Astrocyte (in vitro differentiated cells and primary cell): Measurements from ENCODE around the gene ABCA7.

Source experiments
- EZH2 ChIP-seq: IDR thresholded peaks from 2 replicates; pipeline ENCODE4 v1.6.1; 2012; ENCODE audit warnings: mild to moderate bottlenecking, low read length, inconsistent platforms; ENCODE audit not compliant: insufficient read depth
- TF ChIP-seq, protein P1 (sequence below): IDR thresholded peaks from 2 replicates; pipeline ENCODE4 v1.5.1; 2011; ENCODE audit warnings: low read depth, mild to moderate bottlenecking, inconsistent platforms, low read length, moderate library complexity; ENCODE audit not compliant: insufficient read depth

- TF ChIP-seq, protein P1, sequence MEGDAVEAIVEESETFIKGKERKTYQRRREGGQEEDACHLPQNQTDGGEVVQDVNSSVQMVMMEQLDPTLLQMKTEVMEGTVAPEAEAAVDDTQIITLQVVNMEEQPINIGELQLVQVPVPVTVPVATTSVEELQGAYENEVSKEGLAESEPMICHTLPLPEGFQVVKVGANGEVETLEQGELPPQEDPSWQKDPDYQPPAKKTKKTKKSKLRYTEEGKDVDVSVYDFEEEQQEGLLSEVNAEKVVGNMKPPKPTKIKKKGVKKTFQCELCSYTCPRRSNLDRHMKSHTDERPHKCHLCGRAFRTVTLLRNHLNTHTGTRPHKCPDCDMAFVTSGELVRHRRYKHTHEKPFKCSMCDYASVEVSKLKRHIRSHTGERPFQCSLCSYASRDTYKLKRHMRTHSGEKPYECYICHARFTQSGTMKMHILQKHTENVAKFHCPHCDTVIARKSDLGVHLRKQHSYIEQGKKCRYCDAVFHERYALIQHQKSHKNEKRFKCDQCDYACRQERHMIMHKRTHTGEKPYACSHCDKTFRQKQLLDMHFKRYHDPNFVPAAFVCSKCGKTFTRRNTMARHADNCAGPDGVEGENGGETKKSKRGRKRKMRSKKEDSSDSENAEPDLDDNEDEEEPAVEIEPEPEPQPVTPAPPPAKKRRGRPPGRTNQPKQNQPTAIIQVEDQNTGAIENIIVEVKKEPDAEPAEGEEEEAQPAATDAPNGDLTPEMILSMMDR = no peak
- no peak for TF ChIP-seq EZH2
Measured at GRCh38 chr19:1035998-1036621, 3.8 kb upstream of the ABCA7 start.
